Right cardiac atrium (tissue), 5 donors: ENCODE data around the gene HEMGN. TPM values are rescaled to one million over a fixed set of nuclear protein-coding genes. Genes with fewer than 3 reads are reported as not detected.

Experiments used
- ATAC-seq, 2 donors: fragments of 200-7000 bp; cut with Tn5 transposase; one replicate each; pipeline versions ENCODE4 v1.8.0 to v1.9.1; 2020; ENCODE audit warnings: moderate library complexity in 2 of 2, mild to moderate bottlenecking in 1 of 2
- DNase-seq, 3 donors: peaks; one replicate each; pipeline ENCODE4 v3.0.0-alpha.2; 2020
- H3K27ac ChIP-seq: one replicate; pipeline ENCODE4 v1.5.1; 2013; ENCODE audit warnings: mild to moderate bottlenecking, low read length, control low read depth, moderate library complexity
- H3K27me3 ChIP-seq: one replicate; pipeline ENCODE4 v1.6.1; 2013; ENCODE audit not compliant: control insufficient read depth, insufficient read depth
- H3K4me1 ChIP-seq: one replicate; pipeline ENCODE4 v1.6.1; 2013; ENCODE audit warnings: low read length; ENCODE audit not compliant: control insufficient read depth, insufficient read depth
- H3K4me3 ChIP-seq: one replicate; pipeline ENCODE4 v1.5.1; 2013; ENCODE audit warnings: low read length, control low read depth
- H3K9me3 ChIP-seq: one replicate; pipeline ENCODE4 v1.6.1; 2013; ENCODE audit warnings: low read length; ENCODE audit not compliant: control insufficient read depth
- WGBS: extraction: QIAGEN DNeasy Blood & Tissue Kit; methylation state at CpG from one replicate; pipeline ENCODE4 v1.1.7; 2013; 5-methylcytosine and 5-hydroxymethylcytosine counted together
- intact Hi-C, 4 donors: fragments of 100-400 bp; cut with DNase I; formaldehyde crosslinking; loops; one replicate each; pipeline versions ENCODE4 v1.11.0 to v1.14.0; 2022 to 2023
- polyA plus RNA-seq: library from polyadenylated mRNA; stranded (reverse); fragments of 200-250 nt; gene quantifications from one replicate; pipeline ENCODE4 v1.2.3, GENCODE V29; 2013
- total RNA-seq, 4 donors: library from RNA; stranded (reverse); fragmentation: NEBNext Ultra II Directional; extraction: Animal tissue kit (Norgen Biotek cat#: 25700); gene quantifications; one replicate each; pipeline ENCODE4 v1.2.1, GENCODE V29; 2021
- donor health status: healthy with polysubstance abuse.
- donor health status: DM: no; HTN: yes; CAD: no.
- donor health status: DM: no; HTN: no; CAD: no.
- donor health status: DM: no; HTN: yes; CAD: no; lungs with severe emphysema.
- donor health status: DM: yes; HTN: yes; CAD: no.

Gene HEMGN
- total and polyA plus RNA-seq, 5 donors: not detected

- Histone ChIP-seq H3K4me1 (no peaks in the 10 kb centered on the region), H3K27me3 (no peaks in the 10 kb centered on the region), H3K27ac (no peak overlapping the region), H3K4me3 (no peak overlapping the region), H3K9me3 (no peaks in the 10 kb centered on the region)
- intact Hi-C loops: no loop called here
- DNase-seq: no peak
- ATAC-seq: no peak
Observed at GRCh38 chr9:97943308-97943855, 5.4 kb upstream of the HEMGN start.

GRCh38 chr9:97941323-97941722 lies 3.4 kb upstream of the HEMGN start:
- intact Hi-C loops: no loop called here
- Histone ChIP-seq H3K27ac (no peak overlapping the region), H3K27me3 (no peaks in the 10 kb centered on the region), H3K9me3 (no peaks in the 10 kb centered on the region), H3K4me1 (no peaks in the 10 kb centered on the region), H3K4me3 (no peak overlapping the region)
- DNase-seq (no peak), ATAC-seq (no peak)
- WGBS: 83% methylated on average over 1 of the region's 1 CpG

GRCh38 chr9:97940741-97941140 lies 2.8 kb upstream of the HEMGN start:
- peaks cover 2% of the 10 kb centered on the region for H3K27me3 ChIP-seq
- no peak overlapping the region for H3K4me3 ChIP-seq
- DNase-seq (no peak), ATAC-seq (no peak)
- 65% methylated on average over 3 of the region's 3 CpGs for WGBS
- no peaks in the 10 kb centered on the region for H3K4me1 ChIP-seq
- intact Hi-C loops: no loop called here
- no peak overlapping the region for H3K27ac ChIP-seq
- H3K9me3 ChIP-seq: no peaks in the 10 kb centered on the region

GRCh38 chr9:97940233-97940632 lies 2.3 kb upstream of the HEMGN start:
- H3K27ac ChIP-seq: no peak overlapping the region
- ATAC-seq (no peak), DNase-seq (no peak)
- H3K9me3 ChIP-seq: no peaks in the 10 kb centered on the region
- no peak overlapping the region for H3K4me3 ChIP-seq
- H3K27me3 ChIP-seq: peaks cover 6% of the 10 kb centered on the region
- no peaks in the 10 kb centered on the region for H3K4me1 ChIP-seq
- intact Hi-C loops: no loop called here

GRCh38 chr9:97936998-97937397 lies 974 bp downstream of the HEMGN start:
- ATAC-seq: no peak
- H3K4me3 ChIP-seq: no peak overlapping the region
- H3K4me1 ChIP-seq: no peaks in the 10 kb centered on the region
- intact Hi-C loops: no loop called here
- no peak overlapping the region for H3K27ac ChIP-seq
- peaks cover 6% of the 10 kb centered on the region for H3K27me3 ChIP-seq
- H3K9me3 ChIP-seq: no peaks in the 10 kb centered on the region
- no peak for DNase-seq

- intact Hi-C loops: no loop called here
- Histone ChIP-seq H3K4me3 (no peak overlapping the region), H3K4me1 (no peaks in the 10 kb centered on the region), H3K9me3 (no peaks in the 10 kb centered on the region), H3K27ac (no peak overlapping the region), H3K27me3 (peaks cover 6% of the 10 kb centered on the region)
- WGBS: 53% methylated on average over 1 of the region's 1 CpG
- DNase-seq (no peak), ATAC-seq (no peak)
Observed at GRCh38 chr9:97935276-97935675, 2.7 kb downstream of the HEMGN start.

- H3K4me1 ChIP-seq: no peaks in the 10 kb centered on the region
- peaks cover 6% of the 10 kb centered on the region for H3K27me3 ChIP-seq
- H3K9me3 ChIP-seq: no peaks in the 10 kb centered on the region
- H3K4me3 ChIP-seq: no peak overlapping the region
- intact Hi-C loops: no loop called here
- no peak overlapping the region for H3K27ac ChIP-seq
- WGBS: 27% methylated on average over 6 of the region's 6 CpGs
- DNase-seq (no peak), ATAC-seq (no peak)
Observed at GRCh38 chr9:97934321-97935115, 3.5 kb downstream of the HEMGN start.

GRCh38 chr9:97933297-97933998 lies 4.5 kb downstream of the HEMGN start:
- Histone ChIP-seq H3K27me3 (peaks cover 6% of the 10 kb centered on the region), H3K27ac (no peak overlapping the region), H3K4me1 (no peaks in the 10 kb centered on the region), H3K9me3 (no peaks in the 10 kb centered on the region), H3K4me3 (no peak overlapping the region)
- 58% methylated on average over 4 of the region's 4 CpGs for WGBS
- intact Hi-C loops: no loop called here
- DNase-seq: no peak
- ATAC-seq: no peak

- Histone ChIP-seq H3K27ac (no peak overlapping the region), H3K9me3 (no peaks in the 10 kb centered on the region), H3K4me3 (no peak overlapping the region), H3K4me1 (no peaks in the 10 kb centered on the region), H3K27me3 (peaks cover 6% of the 10 kb centered on the region)
- intact Hi-C loops: no loop called here
- ATAC-seq: no peak
- no peak for DNase-seq
- WGBS: 35% methylated on average over 3 of the region's 3 CpGs
Observed at GRCh38 chr9:97930972-97931371, 7.0 kb downstream of the HEMGN start.

GRCh38 chr9:97928986-97929604 lies 8.9 kb downstream of the HEMGN start:
- no peaks in the 10 kb centered on the region for H3K27me3 ChIP-seq
- intact Hi-C loops: loop anchor here (5.0 to 10.0 kb wide), 4 partner anchors 56 to 326 kb away; partner anchors contain the start of genes ANP32B (in 2 of the 4) and TBC1D2 (in 1 of the 4)

More at GRCh38 chr9:97928986-97929604, 8.9 kb downstream of the HEMGN start:
- ATAC-seq (no peak), DNase-seq (no peak)
- Histone ChIP-seq H3K9me3 (no peaks in the 10 kb centered on the region), H3K4me3 (no peak overlapping the region), H3K27ac (no peak overlapping the region), H3K4me1 (no peaks in the 10 kb centered on the region)
- 62% methylated on average over 4 of the region's 4 CpGs for WGBS
